Endothelial cell of umbilical vein (primary cell): ENCODE results near the gene SLC25A26. TPM values are rescaled to one million over a fixed set of nuclear protein-coding genes. Genes with fewer than 3 reads are reported as not detected.

Experiments used
- BruUV-seq: library from RNA; stranded (reverse); fragments of 400-500 nt; replicated peaks from 2 replicates; lab custom pipeline; 2021; lab: Mats Ljungman, UMichigan
- CTCF ChIA-PET: fragments of 300-600, 350-600 bp; sonication (Branson Sonifier 250); formaldehyde crosslinking; loops from one replicate; lab custom pipeline; 2021; ENCODE audit warnings: antibody characterized with exemption, inconsistent platforms; lab: Charles Lee
- POLR2A ChIA-PET: fragments of 300-600, 350-600 bp; sonication (Branson Sonifier 250); formaldehyde crosslinking; loops from one replicate; lab custom pipeline; 2021; ENCODE audit warnings: antibody characterized with exemption, inconsistent platforms; lab: Charles Lee
- DNase-seq: peaks from one replicate; pipeline ENCODE4 v3.0.0-alpha.2; 2011; ENCODE audit warnings: low read depth, low spot score
- FAIRE-seq: peaks from 2 replicates; lab custom pipeline; 2011; peaks lifted over from hg19 to GRCh38; lab: Jason Lieb, UNC
- H2AFZ ChIP-seq: 2 replicates; pipeline ENCODE4 v1.6.0; 2012; ENCODE audit warnings: low read depth, low read length, control low read depth, inconsistent platforms
- H3K27ac ChIP-seq: 2 replicates; pipeline ENCODE4 v1.5.1; 2011; ENCODE audit warnings: low read depth, mild to moderate bottlenecking, control low read depth, low read length, moderate library complexity; ENCODE audit not compliant: insufficient read depth
- H3K27me3 ChIP-seq, 2 experiments: 2 replicates each; pipeline versions ENCODE4 v1.6.0 to v1.6.1; 2011; ENCODE audit warnings: low read length in 2 of 2, mixed read lengths in 1 of 2; ENCODE audit not compliant: control insufficient read depth in 2 of 2, insufficient read depth in 2 of 2
- H3K36me3 ChIP-seq, 2 experiments: 2 replicates in 1 of 2; 3 replicates in 1 of 2; pipeline ENCODE4 v1.5.1; 2011; ENCODE audit warnings: low read length in 2 of 2, mild to moderate bottlenecking in 1 of 2, moderate library complexity in 1 of 2; ENCODE audit not compliant: control insufficient read depth in 2 of 2, insufficient read depth in 2 of 2; ENCODE audit errors: extremely low read depth in 1 of 2
- H3K4me1 ChIP-seq: 3 replicates; pipeline ENCODE4 v1.5.1; 2011; ENCODE audit warnings: mild to moderate bottlenecking, low read length; ENCODE audit not compliant: control insufficient read depth, insufficient read depth; ENCODE audit errors: extremely low read depth
- H3K4me2 ChIP-seq: 2 replicates; pipeline ENCODE4 v1.6.1; 2011; ENCODE audit warnings: low read length, control low read depth, mixed read lengths; ENCODE audit not compliant: insufficient read depth
- H3K4me3 ChIP-seq, 3 experiments: fragments of 200-600 bp in 1 of 3; sonication (generic), shearing (Covaris generic) in 1 of 3; replicated peaks in 1 of 3; 2 replicates each; pipeline ENCODE4 v1.5.1; 2011 to 2016; ENCODE audit warnings: control low read depth in 3 of 3, low read length in 3 of 3, mild to moderate bottlenecking in 2 of 3, inconsistent platforms in 1 of 3, low read depth in 1 of 3, moderate library complexity in 1 of 3; ENCODE audit not compliant: insufficient read depth in 1 of 3
- H3K79me2 ChIP-seq: 2 replicates; pipeline ENCODE4 v1.6.0; 2012; ENCODE audit warnings: low read length, inconsistent platforms; ENCODE audit not compliant: control insufficient read depth, insufficient read depth
- H3K9ac ChIP-seq: replicated peaks from 2 replicates; pipeline ENCODE3; 2011; ENCODE audit warnings: low read length, control low read depth; ENCODE audit not compliant: insufficient read depth; ENCODE audit errors: extremely low read depth
- H3K9me1 ChIP-seq: replicated peaks from 3 replicates; pipeline ENCODE4 v1.6.0; 2011; ENCODE audit warnings: mild to moderate bottlenecking, low read length; ENCODE audit not compliant: control insufficient read depth, insufficient read depth; ENCODE audit errors: extremely low read depth
- H3K9me3 ChIP-seq: replicated peaks from 2 replicates; pipeline ENCODE4 v1.5.1; 2012; ENCODE audit warnings: low read length, inconsistent platforms; ENCODE audit not compliant: control insufficient read depth, insufficient read depth
- H4K20me1 ChIP-seq: replicated peaks from 2 replicates; pipeline ENCODE3; 2011; ENCODE audit warnings: mild to moderate bottlenecking, low read length; ENCODE audit not compliant: control insufficient read depth, insufficient read depth; ENCODE audit errors: extremely low read depth
- CTCF ChIP-seq, 2 donors: IDR thresholded peaks; 1 replicate in 1 of 2; 2 replicates in 1 of 2; pipeline ENCODE4 v1.5.1; 2011; ENCODE audit warnings: low read length in 2 of 2, mild to moderate bottlenecking in 2 of 2, moderate library complexity in 2 of 2, control low read depth in 1 of 2, inconsistent platforms in 1 of 2, low read depth in 1 of 2; ENCODE audit not compliant: insufficient read depth in 1 of 2; ENCODE audit errors: extremely low read depth in 1 of 2
- EZH2 ChIP-seq: IDR thresholded peaks from 2 replicates; pipeline ENCODE4 v1.6.1; 2012; ENCODE audit warnings: borderline replicate concordance, low read depth, mild to moderate bottlenecking, moderate library complexity, low read length, inconsistent platforms; ENCODE audit not compliant: severe bottlenecking
- FOS ChIP-seq: IDR thresholded peaks from 2 replicates; pipeline ENCODE4 v1.6.1; 2011; ENCODE audit warnings: mild to moderate bottlenecking, low read length, moderate library complexity, borderline replicate concordance; ENCODE audit not compliant: insufficient read depth
- GATA2 ChIP-seq: IDR thresholded peaks from 2 replicates; pipeline ENCODE4 v1.7.0; 2011; ENCODE audit warnings: low read depth, mild to moderate bottlenecking, moderate library complexity, mixed read lengths, low read length; ENCODE audit not compliant: insufficient read length, insufficient read depth
- JUN ChIP-seq: IDR thresholded peaks from 2 replicates; pipeline ENCODE4 v1.6.1; 2011; ENCODE audit warnings: borderline replicate concordance, low read depth; ENCODE audit not compliant: insufficient read length, insufficient read depth
- MYC ChIP-seq: IDR thresholded peaks from one replicate; pipeline ENCODE4 v1.6.1; 2011; ENCODE audit warnings: mild to moderate bottlenecking, low read depth, low read length
- POLR2A ChIP-seq: IDR thresholded peaks from 2 replicates; pipeline ENCODE4 v1.6.1; 2012; ENCODE audit warnings: low read depth, mild to moderate bottlenecking, control low read depth, low read length
- POLR2AphosphoS5 ChIP-seq: IDR thresholded peaks from 2 replicates; pipeline ENCODE4 v1.6.1; 2012; ENCODE audit warnings: low read depth, mild to moderate bottlenecking, control low read depth, low read length, moderate library complexity; ENCODE audit not compliant: insufficient read depth
- dilution Hi-C: fragments of 300-500 bp; cut with MboI; formaldehyde crosslinking; loops from one replicate; pipeline ENCODE4 v1.15.0; 2019; ENCODE audit warnings: low sequenced_read_pairs; ENCODE audit not compliant: extremely low pct_ligation_motif_present
- intact Hi-C: fragments of 100-400 bp; cut with micrococcal nuclease; formaldehyde crosslinking; loops from one replicate; pipeline ENCODE4 v1.10.0; 2022
- polyA plus RNA-seq, 4 experiments: library from polyadenylated mRNA; depleted of rRNA in 3 of 4; stranded (reverse) in 3 of 4; unstranded in 1 of 4; fragments of >200 nt; gene quantifications; 2 replicates each; pipeline versions ENCODE4 v1.2.1 to v1.2.3, GENCODE V29; 2011 to 2012; ENCODE audit warnings: missing spikeins in 1 of 4
- total RNA-seq: library from RNA; stranded (reverse); gene quantifications from 2 replicates; pipeline ENCODE4 v1.2.3, GENCODE V29; 2021
- TF ChIP-seq, protein P1 (sequence below): IDR thresholded peaks from 2 replicates; pipeline ENCODE4 v1.6.1; 2011; ENCODE audit not compliant: insufficient read depth, insufficient read length

Gene SLC25A26
- total and polyA plus RNA-seq, 2 donors (not counting 3 experiments of a cell fraction or from before 2014, with no cell fraction given) = 11.8 to 23.5 TPM

DNA sequence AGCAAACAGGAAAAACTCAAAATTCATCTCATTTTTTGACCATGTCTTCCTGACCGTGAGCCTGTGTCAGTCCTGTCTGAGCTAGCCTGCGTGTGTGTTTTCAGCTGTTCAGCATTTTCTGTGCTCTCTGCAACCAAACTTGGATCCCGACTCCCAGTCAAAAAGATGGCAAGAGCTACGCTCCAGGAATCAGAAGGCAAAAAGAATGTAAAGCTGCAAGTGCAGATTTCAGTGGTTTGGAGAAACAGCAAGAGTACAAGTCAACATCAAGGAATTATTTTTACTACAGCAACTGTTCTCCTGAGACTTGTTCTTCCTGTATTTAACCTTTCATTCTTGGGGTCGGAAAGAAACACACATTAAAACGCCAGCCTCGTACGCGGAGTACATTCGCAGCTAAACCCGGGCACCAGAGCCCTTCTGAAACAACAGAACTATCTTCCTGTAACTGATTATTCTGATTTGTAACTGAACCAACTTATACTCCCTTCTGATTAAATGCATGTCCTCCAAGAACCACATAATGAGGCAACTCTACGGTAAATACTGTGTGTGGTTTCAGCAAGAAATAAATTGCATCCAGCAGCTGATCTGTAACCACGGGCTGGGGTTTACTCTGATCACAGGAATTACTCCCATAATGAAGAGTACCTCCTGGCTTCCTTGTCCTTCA lies 172.7 kb downstream of the SLC25A26 start:
- POLR2A ChIA-PET = no interaction called here

More for the DNA sequence above, 172.7 kb downstream of the SLC25A26 start:
- H3K4me2 ChIP-seq = no peak overlapping the region
- H4K20me1 ChIP-seq = no peaks in the 10 kb centered on the region
- no peak overlapping the region for H3K4me3 ChIP-seq
- peaks cover 28% of the 10 kb centered on the region for H3K4me1 ChIP-seq
- H3K9ac ChIP-seq = no peak overlapping the region
- no peak overlapping the region for H3K27ac ChIP-seq
- no TSS peak for BruUV-seq
- intact Hi-C loops (loop anchor here (5.0 kb wide), 1 partner anchor 116 kb away; no protein-coding TSS in a partner anchor), dilution Hi-C loops (loop anchor here (25.0 kb wide), 1 partner anchor 419 kb away; no protein-coding TSS in a partner anchor)
- no peaks in the 10 kb centered on the region for H3K9me1 ChIP-seq
- H2AFZ ChIP-seq = no peak overlapping the region
- H3K27me3 ChIP-seq = no peaks in the 10 kb centered on the region
- no peaks in the 10 kb centered on the region for H3K79me2 ChIP-seq
- CTCF ChIA-PET = interaction anchor here (2.7 to 4.0 kb wide), 3 partner anchors 15 to 116 kb away, joined by 20 to 26 read pairs (median 25); no protein-coding TSS in a partner anchor
- no peaks in the 10 kb centered on the region for H3K9me3 ChIP-seq
- TF ChIP-seq CTCF (IDR thresholded peaks at IDR 0.05; ENCODE audit: extremely low read depth in 1 of 2, insufficient read depth in 1 of 2, low read depth in 1 of 2, low read length in 2 of 2) (no peak), POLR2A (no peak), JUN (no peak), GATA2 (no peak), POLR2AphosphoS5 (no peak), FOS (no peak), MYC (no peak), EZH2 (no peak)
- TF ChIP-seq, protein P1, sequence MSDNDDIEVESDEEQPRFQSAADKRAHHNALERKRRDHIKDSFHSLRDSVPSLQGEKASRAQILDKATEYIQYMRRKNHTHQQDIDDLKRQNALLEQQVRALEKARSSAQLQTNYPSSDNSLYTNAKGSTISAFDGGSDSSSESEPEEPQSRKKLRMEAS = no peak
- FAIRE-seq (peak; percentile 92), DNase-seq (peak; percentile 81)
- H3K36me3 ChIP-seq = peaks cover 9 to 28% of the 10 kb centered on the region in 2 experiments
